ENCODE data around the gene ZNF134.

ZNF134 gene

DNA sequence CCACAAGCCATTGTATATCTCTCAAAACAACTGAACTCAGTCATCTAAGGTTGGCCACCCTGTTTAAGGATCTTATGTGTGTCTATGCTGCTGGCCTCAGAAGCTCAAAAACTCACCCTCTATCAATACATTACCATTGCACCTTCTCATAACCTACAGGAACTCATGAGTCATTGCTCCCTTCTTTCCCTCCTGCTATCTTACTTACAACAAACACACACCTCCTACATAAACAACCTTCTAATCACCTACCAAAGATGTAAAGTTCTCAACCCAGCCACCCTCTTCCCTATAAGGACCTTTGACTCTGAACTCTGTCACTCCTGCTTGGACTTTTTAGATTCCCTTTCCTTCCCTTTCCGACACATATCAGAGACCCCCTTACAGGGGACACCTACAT is 41.4 kb downstream of the ZNF134 start:
- no peak for ATAC-seq
- TF ChIP-seq ZNF8 (CRISPR knock-in tag; IDR thresholded peaks at IDR 0.05) (no peak), SNAI2 (CRISPR knock-in tag; IDR thresholded peaks at IDR 0.05) (no peak), GLIS3 (CRISPR knock-in tag; IDR thresholded peaks at IDR 0.05) (no peak), OSR1 (CRISPR knock-in tag; IDR thresholded peaks at IDR 0.05) (no peak)
- TF ChIP-seq, protein P1, sequence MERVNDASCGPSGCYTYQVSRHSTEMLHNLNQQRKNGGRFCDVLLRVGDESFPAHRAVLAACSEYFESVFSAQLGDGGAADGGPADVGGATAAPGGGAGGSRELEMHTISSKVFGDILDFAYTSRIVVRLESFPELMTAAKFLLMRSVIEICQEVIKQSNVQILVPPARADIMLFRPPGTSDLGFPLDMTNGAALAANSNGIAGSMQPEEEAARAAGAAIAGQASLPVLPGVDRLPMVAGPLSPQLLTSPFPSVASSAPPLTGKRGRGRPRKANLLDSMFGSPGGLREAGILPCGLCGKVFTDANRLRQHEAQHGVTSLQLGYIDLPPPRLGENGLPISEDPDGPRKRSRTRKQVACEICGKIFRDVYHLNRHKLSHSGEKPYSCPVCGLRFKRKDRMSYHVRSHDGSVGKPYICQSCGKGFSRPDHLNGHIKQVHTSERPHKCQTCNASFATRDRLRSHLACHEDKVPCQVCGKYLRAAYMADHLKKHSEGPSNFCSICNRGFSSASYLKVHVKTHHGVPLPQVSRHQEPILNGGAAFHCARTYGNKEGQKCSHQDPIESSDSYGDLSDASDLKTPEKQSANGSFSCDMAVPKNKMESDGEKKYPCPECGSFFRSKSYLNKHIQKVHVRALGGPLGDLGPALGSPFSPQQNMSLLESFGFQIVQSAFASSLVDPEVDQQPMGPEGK (CRISPR knock-in tag; IDR thresholded peaks at IDR 0.05; ENCODE audit: borderline replicate concordance): no peak
- TF ChIP-seq, protein P2, sequence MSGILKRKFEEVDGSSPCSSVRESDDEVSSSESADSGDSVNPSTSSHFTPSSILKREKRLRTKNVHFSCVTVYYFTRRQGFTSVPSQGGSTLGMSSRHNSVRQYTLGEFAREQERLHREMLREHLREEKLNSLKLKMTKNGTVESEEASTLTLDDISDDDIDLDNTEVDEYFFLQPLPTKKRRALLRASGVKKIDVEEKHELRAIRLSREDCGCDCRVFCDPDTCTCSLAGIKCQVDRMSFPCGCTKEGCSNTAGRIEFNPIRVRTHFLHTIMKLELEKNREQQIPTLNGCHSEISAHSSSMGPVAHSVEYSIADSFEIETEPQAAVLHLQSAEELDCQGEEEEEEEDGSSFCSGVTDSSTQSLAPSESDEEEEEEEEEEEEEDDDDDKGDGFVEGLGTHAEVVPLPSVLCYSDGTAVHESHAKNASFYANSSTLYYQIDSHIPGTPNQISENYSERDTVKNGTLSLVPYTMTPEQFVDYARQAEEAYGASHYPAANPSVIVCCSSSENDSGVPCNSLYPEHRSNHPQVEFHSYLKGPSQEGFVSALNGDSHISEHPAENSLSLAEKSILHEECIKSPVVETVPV (CRISPR knock-in tag; IDR thresholded peaks at IDR 0.05): no peak
- TF ChIP-seq, protein P3, sequence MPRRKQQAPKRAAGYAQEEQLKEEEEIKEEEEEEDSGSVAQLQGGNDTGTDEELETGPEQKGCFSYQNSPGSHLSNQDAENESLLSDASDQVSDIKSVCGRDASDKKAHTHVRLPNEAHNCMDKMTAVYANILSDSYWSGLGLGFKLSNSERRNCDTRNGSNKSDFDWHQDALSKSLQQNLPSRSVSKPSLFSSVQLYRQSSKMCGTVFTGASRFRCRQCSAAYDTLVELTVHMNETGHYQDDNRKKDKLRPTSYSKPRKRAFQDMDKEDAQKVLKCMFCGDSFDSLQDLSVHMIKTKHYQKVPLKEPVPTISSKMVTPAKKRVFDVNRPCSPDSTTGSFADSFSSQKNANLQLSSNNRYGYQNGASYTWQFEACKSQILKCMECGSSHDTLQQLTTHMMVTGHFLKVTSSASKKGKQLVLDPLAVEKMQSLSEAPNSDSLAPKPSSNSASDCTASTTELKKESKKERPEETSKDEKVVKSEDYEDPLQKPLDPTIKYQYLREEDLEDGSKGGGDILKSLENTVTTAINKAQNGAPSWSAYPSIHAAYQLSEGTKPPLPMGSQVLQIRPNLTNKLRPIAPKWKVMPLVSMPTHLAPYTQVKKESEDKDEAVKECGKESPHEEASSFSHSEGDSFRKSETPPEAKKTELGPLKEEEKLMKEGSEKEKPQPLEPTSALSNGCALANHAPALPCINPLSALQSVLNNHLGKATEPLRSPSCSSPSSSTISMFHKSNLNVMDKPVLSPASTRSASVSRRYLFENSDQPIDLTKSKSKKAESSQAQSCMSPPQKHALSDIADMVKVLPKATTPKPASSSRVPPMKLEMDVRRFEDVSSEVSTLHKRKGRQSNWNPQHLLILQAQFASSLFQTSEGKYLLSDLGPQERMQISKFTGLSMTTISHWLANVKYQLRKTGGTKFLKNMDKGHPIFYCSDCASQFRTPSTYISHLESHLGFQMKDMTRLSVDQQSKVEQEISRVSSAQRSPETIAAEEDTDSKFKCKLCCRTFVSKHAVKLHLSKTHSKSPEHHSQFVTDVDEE (CRISPR knock-in tag; IDR thresholded peaks at IDR 0.05): no peak

DNA sequence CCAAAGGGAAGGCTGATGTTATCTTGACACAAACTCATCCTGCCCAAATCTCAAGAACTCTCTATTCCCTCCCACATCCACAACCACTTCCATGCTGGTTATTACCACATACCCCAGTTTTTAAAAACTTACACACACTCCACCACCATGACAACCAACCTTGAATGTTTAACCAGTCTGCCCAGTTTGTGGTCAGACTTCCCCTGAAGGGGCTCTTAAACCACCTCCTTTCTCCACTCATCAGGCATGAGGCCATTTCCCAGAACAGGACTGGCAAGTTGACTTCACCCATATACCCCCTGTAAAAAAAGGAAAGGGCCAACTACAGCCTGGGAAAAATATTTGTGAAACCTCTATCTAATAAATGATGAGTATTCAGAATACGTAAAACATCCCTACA is 42.3 kb downstream of the ZNF134 start:
- ATAC-seq: no peak
- TF ChIP-seq ZNF8 (CRISPR knock-in tag; IDR thresholded peaks at IDR 0.05): no peak
- TF ChIP-seq, protein P3 (CRISPR knock-in tag; IDR thresholded peaks at IDR 0.05): no peak
- TF ChIP-seq ARNTL (CRISPR knock-in tag; IDR thresholded peaks at IDR 0.05; ENCODE audit: borderline replicate concordance, low read depth): no peak
- TF ChIP-seq, protein P4, sequence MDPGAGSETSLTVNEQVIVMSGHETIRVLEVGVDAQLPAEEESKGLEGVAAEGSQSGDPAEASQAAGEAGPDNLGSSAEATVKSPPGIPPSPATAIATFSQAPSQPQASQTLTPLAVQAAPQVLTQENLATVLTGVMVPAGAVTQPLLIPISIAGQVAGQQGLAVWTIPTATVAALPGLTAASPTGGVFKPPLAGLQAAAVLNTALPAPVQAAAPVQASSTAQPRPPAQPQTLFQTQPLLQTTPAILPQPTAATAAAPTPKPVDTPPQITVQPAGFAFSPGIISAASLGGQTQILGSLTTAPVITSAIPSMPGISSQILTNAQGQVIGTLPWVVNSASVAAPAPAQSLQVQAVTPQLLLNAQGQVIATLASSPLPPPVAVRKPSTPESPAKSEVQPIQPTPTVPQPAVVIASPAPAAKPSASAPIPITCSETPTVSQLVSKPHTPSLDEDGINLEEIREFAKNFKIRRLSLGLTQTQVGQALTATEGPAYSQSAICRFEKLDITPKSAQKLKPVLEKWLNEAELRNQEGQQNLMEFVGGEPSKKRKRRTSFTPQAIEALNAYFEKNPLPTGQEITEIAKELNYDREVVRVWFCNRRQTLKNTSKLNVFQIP (CRISPR knock-in tag; IDR thresholded peaks at IDR 0.05; ENCODE audit: borderline replicate concordance, low read depth): no peak
- no peak for TF ChIP-seq OSR1 (CRISPR knock-in tag; IDR thresholded peaks at IDR 0.05)
- TF ChIP-seq, protein P1 (CRISPR knock-in tag; IDR thresholded peaks at IDR 0.05; ENCODE audit: borderline replicate concordance): no peak
- TF ChIP-seq ZC3H10 (CRISPR knock-in tag; IDR thresholded peaks at IDR 0.05): no peak
- TF ChIP-seq CSDC2 (CRISPR knock-in tag; IDR thresholded peaks at IDR 0.05): no peak
- TF ChIP-seq ZFP30 (CRISPR knock-in tag; IDR thresholded peaks at IDR 0.05): no peak
- no peak for TF ChIP-seq BACH2 (CRISPR knock-in tag; IDR thresholded peaks at IDR 0.05; ENCODE audit: borderline replicate concordance)
- TF ChIP-seq, protein P5, sequence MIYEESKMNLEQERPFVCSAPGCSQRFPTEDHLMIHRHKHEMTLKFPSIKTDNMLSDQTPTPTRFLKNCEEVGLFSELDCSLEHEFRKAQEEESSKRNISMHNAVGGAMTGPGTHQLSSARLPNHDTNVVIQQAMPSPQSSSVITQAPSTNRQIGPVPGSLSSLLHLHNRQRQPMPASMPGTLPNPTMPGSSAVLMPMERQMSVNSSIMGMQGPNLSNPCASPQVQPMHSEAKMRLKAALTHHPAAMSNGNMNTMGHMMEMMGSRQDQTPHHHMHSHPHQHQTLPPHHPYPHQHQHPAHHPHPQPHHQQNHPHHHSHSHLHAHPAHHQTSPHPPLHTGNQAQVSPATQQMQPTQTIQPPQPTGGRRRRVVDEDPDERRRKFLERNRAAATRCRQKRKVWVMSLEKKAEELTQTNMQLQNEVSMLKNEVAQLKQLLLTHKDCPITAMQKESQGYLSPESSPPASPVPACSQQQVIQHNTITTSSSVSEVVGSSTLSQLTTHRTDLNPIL (CRISPR knock-in tag; IDR thresholded peaks at IDR 0.05; ENCODE audit: low read depth): no peak
- TF ChIP-seq RARB (CRISPR knock-in tag; IDR thresholded peaks at IDR 0.05): no peak
- TF ChIP-seq, protein P2 (CRISPR knock-in tag; IDR thresholded peaks at IDR 0.05): no peak
- no peak for TF ChIP-seq ISL1 (CRISPR knock-in tag; IDR thresholded peaks at IDR 0.05)
- no peak for TF ChIP-seq ZNF565 (CRISPR knock-in tag; conservative IDR thresholded peaks at IDR 0.05; ENCODE audit: low read depth)
- no peak for TF ChIP-seq TOX (CRISPR knock-in tag; IDR thresholded peaks at IDR 0.05; ENCODE audit: borderline replicate concordance)
- no peak for TF ChIP-seq SNAI2 (CRISPR knock-in tag; IDR thresholded peaks at IDR 0.05)
- no peak for TF ChIP-seq TCF4 (CRISPR knock-in tag; IDR thresholded peaks at IDR 0.05; ENCODE audit: borderline replicate concordance)
- TF ChIP-seq GLIS3 (CRISPR knock-in tag; IDR thresholded peaks at IDR 0.05): no peak
- no peak for TF ChIP-seq ZNF70 (CRISPR knock-in tag; IDR thresholded peaks at IDR 0.05)

Measured in SK-N-SH treated with all-trans-retinoic acid at 6 μM for 48 hours (cell line).